Natural killer cell (primary cell): ENCODE results near the gene SPATA2. TPM values are rescaled to one million over a fixed set of nuclear protein-coding genes. Genes with fewer than 3 reads are reported as not detected.

Experiments
- ATAC-seq, 3 donors: fragments of 150-1000 bp in 2 of 3; fragments of 200-7000 bp in 1 of 3; cut with Tn5 transposase; 1 replicate in 1 of 3; 2 replicates in 2 of 3; pipeline ENCODE4 v1.10.0; 2021; ENCODE audit warnings: mild to moderate bottlenecking in 2 of 3, moderate library complexity in 2 of 3
- DNase-seq, 2 donors: peaks; one replicate each; pipeline versions ENCODE4 v3.0.0 to v3.0.0-alpha.2; 2013 to 2021; ENCODE audit warnings: mixed read lengths in 1 of 2
- H3K27ac ChIP-seq: one replicate; pipeline ENCODE4 v1.5.1; 2013; ENCODE audit warnings: mild to moderate bottlenecking, low read length
- H3K27me3 ChIP-seq: one replicate; pipeline ENCODE4 v1.6.1; 2013; ENCODE audit warnings: low read length; ENCODE audit not compliant: control insufficient read depth, insufficient read depth
- H3K36me3 ChIP-seq: one replicate; pipeline ENCODE4 v1.6.1; 2013; ENCODE audit warnings: low read length; ENCODE audit not compliant: control insufficient read depth, insufficient read depth
- H3K4me1 ChIP-seq: one replicate; pipeline ENCODE4 v1.6.1; 2013; ENCODE audit warnings: low read length; ENCODE audit not compliant: control insufficient read depth, insufficient read depth
- H3K4me3 ChIP-seq: one replicate; pipeline ENCODE4 v1.5.1; 2013; ENCODE audit warnings: low read length
- H3K9me3 ChIP-seq: one replicate; pipeline ENCODE4 v1.6.1; 2013; ENCODE audit warnings: low read length; ENCODE audit not compliant: control insufficient read depth, insufficient read depth
- H3K27ac Mint-ChIP-seq, 2 donors: one replicate each; pipeline ENCODE4 v1.8.0; 2022; ENCODE audit warnings: mild to moderate bottlenecking in 2 of 2, mixed read lengths in 2 of 2, moderate library complexity in 1 of 2
- H3K27me3 Mint-ChIP-seq, 2 donors: one replicate each; pipeline ENCODE4 v1.8.0; 2022; ENCODE audit warnings: low read depth in 2 of 2, mixed read lengths in 2 of 2
- H3K36me3 Mint-ChIP-seq: one replicate; pipeline ENCODE4 v1.8.0; 2022; ENCODE audit warnings: mixed read lengths
- H3K4me1 Mint-ChIP-seq, 2 donors: one replicate each; pipeline ENCODE4 v1.8.0; 2022; ENCODE audit warnings: mixed read lengths in 2 of 2
- H3K4me3 Mint-ChIP-seq: one replicate; pipeline ENCODE4 v1.8.0; 2022; ENCODE audit warnings: mild to moderate bottlenecking, moderate library complexity, mixed read lengths
- H3K9me3 Mint-ChIP-seq, 2 donors: one replicate each; pipeline ENCODE4 v1.8.0; 2022; ENCODE audit warnings: mixed read lengths in 2 of 2
- CTCF ChIP-seq: fragments of 200-600 bp; IDR thresholded peaks from one replicate; pipeline ENCODE4 v1.8.0; 2022; ENCODE audit warnings: antibody characterized with exemption
- WGBS: methylation state at CpG from one replicate; pipeline ENCODE4 v1.1.7; 2013; ENCODE audit warnings: missing lambda C conversion rate; ENCODE audit not compliant: insufficient coverage; 5-methylcytosine and 5-hydroxymethylcytosine counted together
- intact Hi-C: fragments of 100-400 bp; cut with micrococcal nuclease; formaldehyde crosslinking; loops from one replicate; pipeline ENCODE4 v1.14.2; 2022
- total RNA-seq, 4 donors: library from RNA; stranded (reverse); fragments of 120-200 nt in 1 of 4; gene quantifications; one replicate each; pipeline versions ENCODE4 v1.2.3 to v1.2.4, GENCODE V29; 2013 to 2022

Gene SPATA2
- total RNA-seq, 3 donors from 2014 or later (not counting 1 experiment from before 2014, with no cell fraction given): 16.4 to 25.8 (median 25.1) TPM

GRCh38 chr20:49918446-49918845, 3.1 kb upstream of the SPATA2 start:
- DNase-seq (no peak), ATAC-seq (no peak)
- H3K36me3 ChIP-seq: no peaks in the 10 kb centered on the region
- intact Hi-C loops: no loop called here
- H3K9me3 ChIP-seq: no peaks in the 10 kb centered on the region
- 89% methylated on average over 2 of the region's 3 CpGs for WGBS
- H3K27ac ChIP-seq: no peak overlapping the region
- H3K4me1 ChIP-seq: peaks cover 24% of the 10 kb centered on the region
- no peaks in the 10 kb centered on the region for H3K27me3 Mint-ChIP-seq
- H3K4me3 ChIP-seq: no peak overlapping the region
- H3K27me3 ChIP-seq: no peaks in the 10 kb centered on the region
- H3K4me3 Mint-ChIP-seq: no peak overlapping the region
- H3K36me3 Mint-ChIP-seq: no peaks in the 10 kb centered on the region
- no peak overlapping the region for H3K27ac Mint-ChIP-seq
- TF ChIP-seq CTCF: no peak
- H3K9me3 Mint-ChIP-seq: no peaks in the 10 kb centered on the region
- H3K4me1 Mint-ChIP-seq: peaks cover 32 to 33% of the 10 kb centered on the region in 2 donors

GRCh38 chr20:49916146-49917002, 1.0 kb upstream of the SPATA2 start:
- H3K27me3 Mint-ChIP-seq: no peaks in the 10 kb centered on the region
- DNase-seq (peak in 1 of 2 donors; percentile 40), ATAC-seq (no peak)
- intact Hi-C loops: no loop called here
- peaks cover 41% of the 10 kb centered on the region in 2 donors for H3K4me1 Mint-ChIP-seq
- peak overlapping the region; percentile 100 for H3K27ac Mint-ChIP-seq
- Histone ChIP-seq H3K9me3 (no peaks in the 10 kb centered on the region), H3K4me3 (peak overlapping the region; percentile 82), H3K27ac (peak overlapping the region; percentile 96), H3K4me1 (peaks cover 26% of the 10 kb centered on the region), H3K36me3 (no peaks in the 10 kb centered on the region), H3K27me3 (no peaks in the 10 kb centered on the region)
- no peak for TF ChIP-seq CTCF
- H3K9me3 Mint-ChIP-seq: no peaks in the 10 kb centered on the region
- H3K36me3 Mint-ChIP-seq: no peaks in the 10 kb centered on the region
- 55% methylated on average over 14 of the region's 19 CpGs for WGBS
- H3K4me3 Mint-ChIP-seq: peak overlapping the region; percentile 98

GRCh38 chr20:49915118-49915379, 280 bp downstream of the SPATA2 start:
- ATAC-seq: peak; percentile 60 to 79 (median 73)
- intact Hi-C loops: loop anchor here (1.0 kb wide), 1 partner anchor 21 kb away; the partner anchor contains the start of gene RNF114

More at GRCh38 chr20:49915118-49915379, 280 bp downstream of the SPATA2 start:
- under 1% methylated on average over 23 of the region's 23 CpGs for WGBS
- Histone ChIP-seq H3K27ac (peak overlapping the region; percentile 96), H3K27me3 (no peaks in the 10 kb centered on the region), H3K4me1 (peaks cover 26% of the 10 kb centered on the region), H3K4me3 (peak overlapping the region; percentile 82), H3K9me3 (no peaks in the 10 kb centered on the region), H3K36me3 (no peaks in the 10 kb centered on the region)
- Mint-ChIP-seq H3K27me3 (no peaks in the 10 kb centered on the region), H3K4me3 (peak overlapping the region; percentile 98), H3K27ac (peak overlapping the region; percentile 100), H3K9me3 (no peaks in the 10 kb centered on the region), H3K4me1 (peaks cover 41 to 46% of the 10 kb centered on the region in 2 donors), H3K36me3 (no peaks in the 10 kb centered on the region)
- DNase-seq: no peak
- no peak for TF ChIP-seq CTCF
